NCI-H774 (cell line): ENCODE results near the gene BCAP31.
A peak's percentile ranks its signal among the peaks of the same experiment; 100 is the strongest.
"Not testable (repeated sequence)": the region's sequence is repeated elsewhere in the genome, so short reads cannot be mapped to it uniquely, and the experiment has no call there.

Experiments
- DNase-seq: peaks from one replicate; lab custom pipeline; 2025; lab: John Stamatoyannopoulos, UW

BCAP31 gene

GRCh38 chrX:153693216-153694086 lies 30.7 kb downstream of the BCAP31 start:
- no peak for DNase-seq

- DNase-seq = no peak
These were observed 31.5 kb downstream of the BCAP31 start for GRCh38 chrX:153692611-153693156.

- no peak for DNase-seq
These were observed 32.2 kb downstream of the BCAP31 start for GRCh38 chrX:153692003-153692402.

- not testable (repeated sequence) for DNase-seq
These were observed 33.0 kb downstream of the BCAP31 start for GRCh38 chrX:153691032-153691827.

- DNase-seq = no peak
These were observed 33.7 kb downstream of the BCAP31 start for GRCh38 chrX:153690466-153690865.

GRCh38 chrX:153689654-153690465 lies 34.3 kb downstream of the BCAP31 start:
- no peak for DNase-seq

- no peak for DNase-seq
These were observed 35.1 kb downstream of the BCAP31 start for GRCh38 chrX:153688911-153689590.

- no peak for DNase-seq
These were observed 35.7 kb downstream of the BCAP31 start for GRCh38 chrX:153688506-153688905.

- no peak for DNase-seq
These were observed 36.1 kb downstream of the BCAP31 start for GRCh38 chrX:153688071-153688470.

- DNase-seq = peak; percentile 57
These were observed 36.8 kb downstream of the BCAP31 start, which contains the start of gene SLC6A8 for GRCh38 chrX:153687121-153688039. SLC6A8 (plus strand) TSS chrX:153687926; CDS start chrX:153688575, 649 bp downstream.

GRCh38 chrX:153686711-153687110 lies 37.5 kb downstream of the BCAP31 start:
- DNase-seq = no peak

- no peak for DNase-seq
These were observed 38.2 kb downstream of the BCAP31 start for GRCh38 chrX:153685751-153686696.

GRCh38 chrX:153685156-153685536 lies 39.0 kb downstream of the BCAP31 start:
- no peak for DNase-seq

- no peak for DNase-seq
These were observed 39.6 kb downstream of the BCAP31 start for GRCh38 chrX:153684467-153685155.

GRCh38 chrX:153683486-153683885 lies 40.7 kb downstream of the BCAP31 start:
- not testable (repeated sequence) for DNase-seq

- no peak for DNase-seq
These were observed 43.0 kb downstream of the BCAP31 start for GRCh38 chrX:153681175-153681574.

- no peak for DNase-seq
These were observed 49.9 kb downstream of the BCAP31 start for GRCh38 chrX:153674219-153674851.
